ENCODE data around the gene HERPUD2.
A peak's percentile ranks its signal among the peaks of the same experiment; 100 is the strongest.
"Not testable (repeated sequence)": the region's sequence is repeated elsewhere in the genome, so short reads cannot be mapped to it uniquely, and the experiment has no call there.

HERPUD2 gene

GRCh38 chr7:35676211-35676610 is 18.7 kb downstream of the HERPUD2 start:
- DNase-seq: peak; percentile 12 to 31 (median 22)

DNA sequence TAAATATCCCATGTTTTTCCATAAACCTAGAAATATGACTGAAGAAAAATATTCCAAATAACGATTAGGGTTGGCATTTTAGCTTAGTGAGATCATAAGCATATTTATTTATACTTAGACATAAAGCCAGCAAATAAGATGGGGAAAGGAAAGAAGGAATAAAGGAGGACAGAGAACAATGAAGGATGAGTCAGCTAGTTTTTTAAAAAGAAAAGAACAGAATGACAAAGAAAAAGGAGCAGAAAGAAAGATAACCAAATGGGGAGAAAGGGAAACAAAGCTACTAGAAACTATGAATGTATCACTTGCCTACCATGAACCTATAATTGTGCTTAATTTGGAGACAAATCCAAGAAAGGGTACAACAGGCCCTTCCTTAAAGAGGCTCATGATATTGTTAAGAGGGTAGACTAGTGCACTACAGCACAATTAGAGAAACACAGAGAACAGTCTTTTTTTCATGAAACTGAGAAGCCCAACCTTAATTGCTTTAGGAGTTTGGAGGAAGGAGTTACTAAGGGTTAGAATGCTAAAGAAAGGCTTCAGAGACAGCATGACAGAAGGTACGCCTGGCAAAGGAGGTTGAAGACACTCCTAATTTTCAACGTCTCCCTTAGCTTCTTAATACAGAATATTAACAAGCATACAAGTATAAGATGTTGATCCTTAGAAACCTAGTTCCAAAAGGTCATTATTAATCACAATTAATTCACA is 23.9 kb downstream of the HERPUD2 start:
- no peak for DNase-seq

DNA sequence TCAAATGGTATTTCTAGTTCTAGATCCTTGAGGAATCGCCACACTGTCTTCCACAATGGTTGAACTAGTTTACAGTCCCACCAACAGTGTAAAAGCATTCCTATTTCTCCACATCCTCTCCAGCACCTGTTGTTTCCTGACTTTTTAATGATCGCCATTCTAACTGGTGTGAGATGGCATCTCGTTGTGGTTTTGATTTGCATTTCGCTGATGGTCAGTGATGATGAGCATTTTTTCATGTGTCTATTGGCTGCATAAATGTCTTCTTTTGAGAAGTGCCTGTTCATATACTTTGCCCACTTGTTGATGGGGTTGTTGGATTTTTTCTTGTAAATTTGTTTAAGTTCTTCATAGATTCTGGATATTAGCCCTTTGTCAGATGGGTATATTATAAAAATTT is 34.5 kb downstream of the HERPUD2 start:
- not testable (repeated sequence) for DNase-seq

- no peak for DNase-seq
These were observed 36.2 kb downstream of the HERPUD2 start for GRCh38 chr7:35658606-35659201.

- no peak for DNase-seq
These were observed 37.8 kb downstream of the HERPUD2 start for GRCh38 chr7:35657125-35657524.

DNA sequence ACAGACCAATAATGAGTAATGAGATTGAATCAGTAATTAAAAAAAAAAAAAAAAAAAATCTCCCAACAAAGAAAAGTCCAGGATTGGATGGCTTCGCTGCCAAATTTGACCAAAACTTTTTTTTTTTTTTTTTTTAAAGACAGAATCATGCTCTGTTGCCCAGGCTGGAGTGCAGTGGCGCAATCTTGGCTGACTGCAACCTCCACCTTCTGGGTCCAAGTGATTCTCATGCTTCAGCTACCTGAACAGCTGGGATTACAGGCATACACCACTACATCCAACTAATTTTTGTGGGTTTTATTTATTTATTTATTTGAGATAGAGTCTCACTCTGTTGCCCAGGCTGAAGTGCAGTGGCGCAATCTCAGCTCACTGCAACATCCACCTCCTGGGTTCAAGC is 40.4 kb downstream of the HERPUD2 start:
- not testable (repeated sequence) for DNase-seq

DNA sequence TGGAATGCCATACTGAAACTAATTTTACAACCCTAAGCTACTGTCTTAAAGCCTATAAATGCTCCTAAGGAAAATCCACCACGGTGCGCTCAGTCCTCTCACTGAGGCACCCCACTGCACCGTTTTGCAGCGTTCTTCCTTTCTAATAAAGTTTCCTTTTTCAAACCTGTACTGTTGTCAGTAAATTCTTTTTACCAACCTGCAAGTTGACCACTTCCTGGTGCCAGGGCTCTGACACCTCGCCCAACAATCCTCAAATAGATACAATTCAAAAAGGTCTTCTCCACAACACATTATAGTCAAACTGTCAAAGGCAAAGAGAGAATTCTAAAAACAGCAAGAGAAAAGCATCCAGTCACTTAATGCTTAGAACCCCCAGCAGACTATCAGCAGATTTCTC is 42.8 kb downstream of the HERPUD2 start:
- no peak for DNase-seq

DNA sequence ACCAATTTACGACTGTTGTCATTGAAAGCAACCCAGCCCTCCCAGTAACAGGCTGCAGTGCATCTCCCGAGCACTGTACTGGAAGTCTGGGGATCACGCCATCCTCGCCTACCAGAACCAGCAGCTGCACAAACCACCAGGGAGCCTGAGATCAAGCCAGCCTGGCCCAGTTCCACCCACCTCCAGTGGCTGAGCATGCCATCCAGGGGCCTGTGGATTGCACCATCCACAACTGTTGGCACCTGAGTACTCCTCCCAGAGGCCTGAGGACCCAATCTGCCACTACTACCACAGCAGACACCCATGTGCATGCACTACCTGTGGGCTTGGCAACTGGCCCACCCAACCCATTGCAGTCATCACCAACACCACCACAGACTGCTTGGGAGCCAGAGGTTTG is 44.2 kb downstream of the HERPUD2 start:
- DNase-seq: no peak

DNA sequence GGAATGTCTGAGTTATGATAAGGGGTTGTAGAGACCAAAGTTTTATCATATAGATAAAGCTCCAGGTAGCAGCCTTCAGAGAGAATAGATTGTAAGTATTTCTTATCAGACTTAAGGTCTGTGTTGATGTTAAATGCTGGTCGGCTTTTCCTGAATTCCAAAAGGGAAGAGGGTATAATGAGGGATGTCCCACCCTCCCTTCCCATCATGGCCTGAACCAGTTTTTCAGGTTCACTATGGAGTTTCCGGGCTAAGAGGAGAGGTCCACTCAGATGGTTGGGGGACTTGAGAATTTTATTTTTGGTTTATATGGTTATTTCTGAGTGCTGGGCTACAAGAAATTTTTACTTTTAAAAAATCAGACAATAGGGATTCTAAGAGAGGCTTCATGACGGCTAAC is 45.2 kb downstream of the HERPUD2 start:
- no peak for DNase-seq

DNA sequence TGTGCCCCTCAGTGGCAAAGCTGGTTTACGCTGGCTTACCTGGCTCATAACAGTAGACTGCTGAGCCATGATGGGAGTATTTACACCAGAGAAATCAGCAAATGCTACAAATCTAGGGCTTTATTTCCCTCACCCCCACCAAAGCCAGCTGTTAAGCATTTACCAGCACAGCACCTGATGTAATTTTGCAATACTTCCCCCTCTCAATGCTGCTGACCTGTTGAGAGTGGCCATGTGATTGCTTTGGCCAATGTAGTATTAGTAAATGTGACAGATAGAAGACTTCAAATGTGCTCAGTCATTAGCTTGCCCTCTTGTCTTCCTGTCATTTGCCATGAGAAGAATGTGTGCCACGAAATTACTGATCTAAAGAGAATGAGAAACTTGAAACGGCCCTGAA is 46.6 kb downstream of the HERPUD2 start:
- DNase-seq: no peak

DNA sequence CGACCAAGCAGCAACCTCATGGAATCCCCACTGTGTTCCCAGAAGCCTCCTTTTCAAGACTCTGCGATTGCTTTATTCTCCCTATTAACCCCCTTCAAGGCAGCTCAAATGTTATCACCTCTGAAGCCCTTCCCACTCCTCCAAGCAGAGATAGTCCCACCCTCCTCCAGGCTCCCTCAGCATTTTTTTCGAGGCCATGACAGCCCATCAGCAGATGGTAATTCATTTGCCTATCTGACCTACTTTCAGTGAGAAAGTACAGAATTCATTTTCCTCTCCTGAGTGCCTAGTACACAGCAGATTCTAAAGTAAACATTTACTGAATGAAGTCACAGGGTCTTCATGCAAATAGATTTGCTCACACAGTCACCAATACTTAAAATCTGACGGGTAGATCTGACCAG is 47.8 kb downstream of the HERPUD2 start:
- DNase-seq: no peak

- DNase-seq: peak in 2 of 3 donors; percentile 9 to 18
These were observed 48.5 kb downstream of the HERPUD2 start for GRCh38 chr7:35646289-35647023.

DNA sequence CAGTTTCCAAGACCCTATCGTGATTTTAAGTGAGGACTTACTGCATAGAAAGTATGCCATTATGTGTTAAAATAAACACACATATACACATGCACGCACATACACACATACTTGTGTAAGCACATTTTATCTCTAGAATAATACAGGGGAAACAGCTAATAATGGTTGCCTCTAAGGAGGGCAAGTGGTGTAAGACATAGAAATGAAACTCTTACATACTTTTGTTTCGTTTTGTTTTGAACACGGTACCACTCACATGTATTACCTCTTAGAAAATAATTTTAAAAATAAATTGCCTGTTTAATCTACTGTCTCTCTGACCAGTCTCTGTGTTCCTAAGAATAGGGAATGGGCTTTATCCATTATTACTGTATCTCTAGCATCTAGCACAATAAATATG is 49.2 kb downstream of the HERPUD2 start:
- no peak for DNase-seq

GRCh38 chr7:35630024-35630972 is 64.6 kb downstream of the HERPUD2 start:
- no peak for DNase-seq

DNA sequence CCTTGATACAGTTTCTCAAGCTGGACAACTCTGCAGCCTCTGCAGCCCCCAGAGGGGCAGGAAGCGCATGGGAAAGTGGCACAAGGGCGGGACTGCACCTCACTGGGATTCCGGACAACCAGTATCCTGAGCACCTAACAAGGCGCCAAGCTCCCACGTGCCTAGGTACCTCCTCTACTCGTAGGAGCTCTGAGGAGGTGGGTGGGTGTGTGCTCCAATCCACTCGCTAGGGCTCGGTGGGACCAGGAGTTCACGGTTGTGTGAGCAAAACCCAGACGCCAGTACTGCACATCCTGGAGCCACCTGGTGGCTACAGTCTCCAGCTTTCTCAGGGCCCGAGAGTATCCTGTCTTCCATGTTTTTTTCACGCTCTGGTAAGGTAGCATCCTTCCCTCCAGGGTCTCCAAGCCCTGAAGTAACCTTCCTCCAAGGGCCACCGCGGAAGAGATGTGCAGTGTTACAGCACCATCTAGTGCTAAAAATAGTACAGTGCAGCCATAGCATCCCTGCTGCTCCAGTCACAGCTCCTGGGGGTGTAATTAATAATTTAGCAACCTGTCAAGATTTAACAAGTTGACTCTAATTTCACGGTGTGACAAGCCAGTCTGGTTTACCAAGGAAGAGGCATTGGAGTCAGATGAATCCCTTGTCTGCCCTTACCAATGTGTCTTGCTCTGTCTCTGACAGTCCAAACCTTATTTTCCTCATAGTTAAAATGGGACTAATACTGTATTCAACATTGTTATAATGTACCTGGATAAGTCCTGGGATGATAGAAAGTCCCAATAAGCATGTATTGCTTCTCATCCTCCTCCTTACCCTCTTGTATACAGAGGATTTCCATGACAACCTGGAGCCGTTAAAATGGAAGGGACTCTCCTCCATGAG is 70.4 kb downstream of the HERPUD2 start:
- DNase-seq: peak; percentile 47 to 65 (median 50)

GRCh38 chr7:35623381-35623780 is 71.6 kb downstream of the HERPUD2 start:
- no peak for DNase-seq

DNA sequence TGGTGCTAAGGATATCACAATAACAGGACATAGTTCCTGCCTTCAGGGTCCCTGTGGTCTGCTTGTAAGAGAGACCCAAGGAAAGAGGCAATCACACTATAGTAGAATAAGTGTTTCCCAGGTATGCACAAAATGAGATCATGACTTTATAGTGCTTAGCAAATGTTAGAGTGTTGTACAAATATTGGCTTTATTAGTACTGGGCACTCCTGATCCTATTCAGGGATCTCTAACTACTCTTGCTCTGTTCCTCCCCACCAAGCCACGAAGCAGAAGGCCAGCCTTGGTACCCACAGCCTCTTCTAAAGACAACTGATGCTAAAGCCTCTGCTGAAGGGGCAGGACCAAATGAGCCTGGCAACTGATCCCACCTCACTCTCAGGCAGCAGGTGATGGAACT is 75.1 kb downstream of the HERPUD2 start:
- DNase-seq: no peak

DNA sequence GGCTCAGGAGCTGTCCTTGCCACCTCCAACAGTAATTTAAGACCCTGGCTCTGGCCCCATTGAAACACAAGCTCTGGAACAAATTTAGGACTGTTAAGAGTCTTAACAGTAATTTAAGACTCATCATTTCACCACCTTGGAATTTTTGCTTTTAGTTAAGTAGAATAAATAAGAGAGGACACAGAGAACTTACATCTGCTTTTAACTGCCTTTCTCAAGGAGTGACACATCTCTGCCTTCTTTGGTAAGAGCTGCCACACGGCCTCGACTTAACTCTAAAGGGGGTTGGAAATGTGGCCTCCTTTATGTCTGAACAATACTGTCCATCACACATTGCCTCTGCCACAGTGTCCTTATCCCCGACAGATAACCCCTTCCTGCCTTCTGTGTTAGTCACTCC is 77.9 kb downstream of the HERPUD2 start:
- DNase-seq: peak in 1 of 3 donors; percentile 11

DNA sequence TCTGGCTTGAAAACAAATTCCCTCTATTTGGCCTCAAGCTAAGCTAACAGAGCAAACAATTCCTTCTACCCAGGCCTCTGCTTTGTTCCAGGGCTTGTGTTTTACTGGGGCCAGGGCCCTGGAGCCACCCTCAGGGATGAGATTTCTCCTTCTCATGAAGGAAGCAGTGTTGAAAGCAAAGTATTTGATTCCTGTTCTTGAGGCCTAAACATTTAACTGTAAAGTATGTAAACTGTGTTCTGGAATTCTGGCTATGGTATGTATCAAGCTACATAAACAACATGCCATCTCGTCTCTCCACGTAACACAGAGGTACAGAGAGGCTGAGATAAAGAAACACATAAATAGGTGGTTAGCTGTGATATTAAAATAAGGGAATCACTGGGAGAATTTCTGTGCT is 81.8 kb downstream of the HERPUD2 start:
- no peak for DNase-seq

DNA sequence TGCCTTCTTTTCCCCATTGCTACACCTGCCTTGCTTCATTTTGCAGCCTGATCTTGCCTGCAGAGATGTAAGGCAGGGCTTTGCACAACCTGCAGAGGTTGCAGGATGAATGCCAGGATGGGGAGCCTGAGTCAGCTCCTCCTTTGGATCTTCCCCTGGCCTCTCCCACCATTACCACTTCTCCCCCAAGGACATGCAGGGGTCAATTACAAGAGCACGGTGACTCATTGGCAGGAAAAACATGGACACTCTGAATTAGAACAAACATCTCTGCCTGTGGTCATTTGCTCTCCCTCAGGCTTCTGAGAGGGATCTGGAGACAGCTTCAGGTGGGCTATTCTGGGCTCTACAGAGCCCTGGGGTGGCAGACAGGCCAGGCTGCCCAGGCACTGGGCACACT is 89.2 kb downstream of the HERPUD2 start:
- no peak for DNase-seq

DNA sequence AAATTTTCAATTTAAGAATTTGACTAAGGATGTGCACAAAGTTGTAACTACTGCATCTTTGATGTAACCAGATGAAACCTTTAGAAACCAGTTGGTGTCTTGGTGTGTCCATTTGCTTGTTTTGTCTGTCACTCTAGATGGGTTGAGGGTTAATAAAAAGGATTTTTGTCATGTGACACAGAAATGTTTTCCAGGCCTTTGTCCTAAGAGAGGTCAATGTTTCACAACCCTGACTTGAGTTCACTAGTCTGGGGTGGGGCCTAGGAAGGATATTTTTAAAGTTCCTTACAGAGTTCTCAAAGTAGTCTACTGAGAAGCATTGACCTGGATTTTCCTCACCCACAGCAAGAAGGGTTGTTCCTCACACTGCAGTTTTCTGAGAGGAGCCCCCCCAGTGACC is 90.3 kb downstream of the HERPUD2 start:
- no peak for DNase-seq

GRCh38 chr7:35599645-35600044 is 95.3 kb downstream of the HERPUD2 start:
- peak in 1 of 3 donors; percentile 14 for DNase-seq
